Neural progenitor cell (in vitro differentiated cells): ENCODE measurements around the gene ASAP2.

ENCODE experiments used
- EZH2 ChIP-seq: fragments of 200-600 bp; sonication (generic); IDR thresholded peaks from 2 replicates; pipeline ENCODE4 v1.6.1; 2017; ENCODE audit warnings: antibody characterized with exemption, mild to moderate bottlenecking, moderate library complexity
- EZH2phosphoT487 ChIP-seq: fragments of 200-600 bp; sonication (generic); IDR thresholded peaks from 2 replicates; pipeline ENCODE4 v1.6.1; 2017; ENCODE audit warnings: antibody characterized with exemption
- TF ChIP-seq, protein P1 (sequence below): fragments of 200-600 bp; sonication (generic); IDR thresholded peaks from 2 replicates; pipeline ENCODE4 v1.5.1; 2017; ENCODE audit warnings: antibody characterized with exemption, mild to moderate bottlenecking

DNA sequence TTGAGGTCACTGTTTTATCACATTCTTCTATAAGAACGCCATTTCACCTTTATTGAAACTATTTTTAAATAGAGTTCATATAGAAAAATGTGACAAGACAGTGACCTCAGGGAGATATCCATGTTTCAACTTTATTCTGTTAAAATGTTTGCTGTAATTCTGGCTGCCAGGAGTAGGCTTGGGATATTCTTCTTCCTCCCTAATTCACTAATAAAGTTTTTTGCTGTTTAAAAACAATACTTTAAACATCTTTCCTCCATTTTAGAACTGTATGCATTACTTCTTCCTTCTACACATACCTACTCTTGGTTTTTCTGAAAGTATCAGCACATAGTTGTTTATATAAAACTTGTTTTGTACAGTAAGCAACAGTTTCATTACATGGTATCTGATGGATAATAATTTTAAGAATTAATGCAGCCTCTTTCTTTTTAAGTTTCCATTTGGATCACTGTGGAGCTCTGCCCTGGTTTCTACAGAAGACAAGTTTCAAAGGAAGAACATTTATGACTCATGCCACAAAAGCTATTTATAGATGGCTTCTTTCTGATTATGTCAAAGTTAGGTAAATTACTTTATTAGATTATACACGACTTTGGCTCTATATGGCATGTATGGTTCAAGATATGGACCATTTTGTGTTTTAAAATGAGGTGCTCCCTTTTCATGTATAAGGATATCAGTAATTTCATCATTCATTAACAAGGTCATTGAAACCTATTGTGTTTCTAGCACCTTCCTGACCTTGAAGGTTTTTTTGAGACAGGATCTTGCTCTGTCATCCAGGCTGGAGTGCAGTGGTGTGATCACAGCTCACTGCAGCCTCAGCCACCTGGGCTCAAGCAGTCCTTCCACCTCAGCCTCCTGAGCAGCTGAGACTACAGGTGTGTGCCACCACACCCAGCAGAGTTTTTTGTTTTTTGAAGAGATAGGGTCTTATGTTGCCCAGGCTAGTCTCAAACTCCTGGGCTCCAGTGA, 224.0 kb downstream of the ASAP2 start:
- TF ChIP-seq, protein P1, sequence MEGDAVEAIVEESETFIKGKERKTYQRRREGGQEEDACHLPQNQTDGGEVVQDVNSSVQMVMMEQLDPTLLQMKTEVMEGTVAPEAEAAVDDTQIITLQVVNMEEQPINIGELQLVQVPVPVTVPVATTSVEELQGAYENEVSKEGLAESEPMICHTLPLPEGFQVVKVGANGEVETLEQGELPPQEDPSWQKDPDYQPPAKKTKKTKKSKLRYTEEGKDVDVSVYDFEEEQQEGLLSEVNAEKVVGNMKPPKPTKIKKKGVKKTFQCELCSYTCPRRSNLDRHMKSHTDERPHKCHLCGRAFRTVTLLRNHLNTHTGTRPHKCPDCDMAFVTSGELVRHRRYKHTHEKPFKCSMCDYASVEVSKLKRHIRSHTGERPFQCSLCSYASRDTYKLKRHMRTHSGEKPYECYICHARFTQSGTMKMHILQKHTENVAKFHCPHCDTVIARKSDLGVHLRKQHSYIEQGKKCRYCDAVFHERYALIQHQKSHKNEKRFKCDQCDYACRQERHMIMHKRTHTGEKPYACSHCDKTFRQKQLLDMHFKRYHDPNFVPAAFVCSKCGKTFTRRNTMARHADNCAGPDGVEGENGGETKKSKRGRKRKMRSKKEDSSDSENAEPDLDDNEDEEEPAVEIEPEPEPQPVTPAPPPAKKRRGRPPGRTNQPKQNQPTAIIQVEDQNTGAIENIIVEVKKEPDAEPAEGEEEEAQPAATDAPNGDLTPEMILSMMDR = no peak
- TF ChIP-seq EZH2phosphoT487 = no peak
- TF ChIP-seq EZH2 = no peak
